ENCODE results near the gene FBRS.

Gene FBRS

GRCh38 chr16:30668393-30668792, 10.2 kb downstream of the FBRS start:
- H3K27ac ChIP-seq (ENCODE audit: low read depth, low read length): no peak overlapping the region
- peaks cover 3% of the 10 kb centered on the region; the same call in 1 of the 2 replicates for H3F3A ChIP-seq (ENCODE audit: control insufficient read depth, insufficient read depth)
- peaks cover 3% of the 10 kb centered on the region; the same call in 1 of the 2 replicates for H3K4me1 ChIP-seq (ENCODE audit: control insufficient read depth, low read length)
- no peaks in the 10 kb centered on the region for H3K9me3 ChIP-seq (ENCODE audit: control insufficient read depth, insufficient read depth, low read length)
- peaks cover 6% of the 10 kb centered on the region for H3K79me2 ChIP-seq (ENCODE audit: control insufficient read depth, low read length)
- 0 out of 2 replicates have a peak, but pooled peaks cover 4% of the 10 kb centered on the region for H4K20me1 ChIP-seq (ENCODE audit: control insufficient read depth, insufficient read depth, low read depth, low read length)
- no peak overlapping the region for H3K4me3 ChIP-seq (ENCODE audit: low read length)
- no peaks in the 10 kb centered on the region for H3K27me3 ChIP-seq (ENCODE audit: control insufficient read depth, low read length)
- TF ChIP-seq CTCF (IDR thresholded peaks at IDR 0.05; ENCODE audit: low read depth, low read length, poor library complexity, severe bottlenecking): no peak
- no peak for TF ChIP-seq EZH2phosphoT487 (IDR thresholded peaks at IDR 0.05; ENCODE audit: borderline replicate concordance, low read length)
- H3K4me2 ChIP-seq (ENCODE audit: low read length): no peak overlapping the region
- peaks cover 65% of the 10 kb centered on the region for H3K36me3 ChIP-seq (ENCODE audit: control insufficient read depth, low read length)
- no peaks in the 10 kb centered on the region for H3K9me2 ChIP-seq (replicated peaks; ENCODE audit: control insufficient read depth, low read length)

GRCh38 chr16:30669026-30669902, 11.0 kb downstream of the FBRS start:
- Histone ChIP-seq H3K36me3 (ENCODE audit: control insufficient read depth, low read length) (peaks cover 59% of the 10 kb centered on the region), H3K9me2 (replicated peaks; ENCODE audit: control insufficient read depth, low read length) (no peaks in the 10 kb centered on the region), H4K20me1 (ENCODE audit: control insufficient read depth, insufficient read depth, low read depth, low read length) (no peaks in the 10 kb centered on the region), H3K27ac (ENCODE audit: low read depth, low read length) (no peak overlapping the region), H3F3A (ENCODE audit: control insufficient read depth, insufficient read depth) (peaks cover 3% of the 10 kb centered on the region; the same call in 1 of the 2 replicates), H3K4me2 (ENCODE audit: low read length) (no peak overlapping the region), H3K79me2 (ENCODE audit: control insufficient read depth, low read length) (no peaks in the 10 kb centered on the region), H3K9me3 (ENCODE audit: control insufficient read depth, insufficient read depth, low read length) (no peaks in the 10 kb centered on the region), H3K4me3 (ENCODE audit: low read length) (no peak overlapping the region), H3K4me1 (ENCODE audit: control insufficient read depth, low read length) (no peaks in the 10 kb centered on the region), H3K27me3 (ENCODE audit: control insufficient read depth, low read length) (no peaks in the 10 kb centered on the region)
- TF ChIP-seq CTCF (IDR thresholded peaks at IDR 0.05; ENCODE audit: low read depth, low read length, poor library complexity, severe bottlenecking) (no peak), EZH2phosphoT487 (IDR thresholded peaks at IDR 0.05; ENCODE audit: borderline replicate concordance, low read length) (no peak)

GRCh38 chr16:30669903-30670824, 11.9 kb downstream of the FBRS start:
- Histone ChIP-seq H3K27ac (ENCODE audit: low read depth, low read length) (no peak overlapping the region), H3K4me2 (ENCODE audit: low read length) (no peak overlapping the region), H3K4me1 (ENCODE audit: control insufficient read depth, low read length) (no peaks in the 10 kb centered on the region), H3K9me3 (ENCODE audit: control insufficient read depth, insufficient read depth, low read length) (no peaks in the 10 kb centered on the region), H4K20me1 (ENCODE audit: control insufficient read depth, insufficient read depth, low read depth, low read length) (no peaks in the 10 kb centered on the region), H3K79me2 (ENCODE audit: control insufficient read depth, low read length) (no peaks in the 10 kb centered on the region), H3K27me3 (ENCODE audit: control insufficient read depth, low read length) (no peaks in the 10 kb centered on the region), H3K36me3 (ENCODE audit: control insufficient read depth, low read length) (peaks cover 50% of the 10 kb centered on the region), H3K4me3 (ENCODE audit: low read length) (no peak overlapping the region), H3K9me2 (replicated peaks; ENCODE audit: control insufficient read depth, low read length) (no peaks in the 10 kb centered on the region), H3F3A (ENCODE audit: control insufficient read depth, insufficient read depth) (peaks cover 3% of the 10 kb centered on the region; the same call in 1 of the 2 replicates)
- no peak for TF ChIP-seq EZH2phosphoT487 (IDR thresholded peaks at IDR 0.05; ENCODE audit: borderline replicate concordance, low read length)
